ENCODE measurements around the gene TBL1XR1. TPM values are rescaled to one million over a fixed set of nuclear protein-coding genes. Genes with fewer than 3 reads are reported as not detected.
"Not testable (repeated sequence)": the region's sequence is repeated elsewhere in the genome, so short reads cannot be mapped to it uniquely, and the experiment has no call there.

TBL1XR1 gene
- total RNA-seq, 2 donors from 2014 or later: 118 to 125 TPM

DNA sequence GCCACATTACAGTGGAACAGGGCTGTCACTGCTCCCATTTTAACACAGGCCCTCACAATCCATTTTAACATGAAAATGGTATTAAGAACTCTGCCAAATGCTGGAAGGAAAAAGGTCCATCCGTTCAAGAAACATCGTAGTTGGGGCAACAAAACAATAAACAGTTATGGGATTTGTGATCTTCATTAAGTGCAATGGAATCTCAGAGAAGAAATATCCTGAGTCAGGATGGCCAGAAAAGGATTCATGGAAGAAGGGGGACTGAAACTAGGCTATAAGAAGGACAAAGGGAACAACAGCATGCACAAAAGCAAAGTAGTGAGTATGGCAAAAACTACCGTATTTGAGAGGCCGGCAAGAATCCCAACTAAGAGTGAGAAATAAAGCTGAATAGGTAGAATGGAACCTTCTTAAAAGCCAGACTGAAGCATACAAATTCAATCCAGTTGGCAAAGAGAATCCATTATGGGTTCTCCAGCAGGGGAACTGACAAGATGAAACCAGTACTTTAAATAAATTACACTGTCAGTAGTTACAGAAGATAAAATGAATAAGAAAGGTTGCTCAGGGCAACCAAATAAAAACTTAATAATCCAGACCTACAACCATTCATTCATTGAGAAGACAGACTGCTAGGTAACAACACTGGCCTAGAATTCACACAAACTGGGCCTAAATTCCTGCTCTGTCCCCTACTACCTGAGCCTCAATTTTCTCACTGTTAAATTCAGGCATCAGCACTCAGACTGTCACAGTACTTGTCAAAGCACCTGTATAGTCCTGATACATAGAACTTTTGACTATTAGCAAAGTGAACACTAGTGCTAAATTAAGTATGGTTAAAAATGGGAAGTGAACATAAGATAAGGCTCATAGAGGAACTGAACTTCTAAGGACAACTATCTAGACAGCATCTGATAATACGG, 6.3 kb downstream of the TBL1XR1 start:
- intact Hi-C loops (cut with DNase I): loop anchor here (10.0 kb wide), 2 partner anchors 66 to 1134 kb away; no protein-coding TSS in a partner anchor
- DNase-seq (no peak), ATAC-seq (peak in 1 of 2 donors; percentile 28)

DNA sequence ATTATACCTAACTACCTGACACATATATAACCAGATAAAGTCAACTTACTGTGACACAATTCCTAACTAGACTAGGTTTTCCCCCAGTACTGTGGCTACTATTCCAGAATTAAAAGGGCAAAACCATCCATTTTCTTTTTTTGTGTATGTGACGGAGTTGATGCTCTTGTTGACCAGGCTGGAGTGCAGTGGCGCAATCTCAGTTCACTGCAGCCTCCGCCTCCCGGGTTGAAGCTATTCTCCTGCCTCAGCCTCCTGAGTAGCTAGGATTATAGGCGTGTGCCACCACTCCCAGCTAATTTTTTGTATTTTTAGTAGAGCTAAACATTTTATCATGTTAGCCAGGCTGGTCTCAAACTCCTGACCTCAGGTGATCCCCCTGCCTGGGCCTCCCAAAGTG, 7.1 kb downstream of the TBL1XR1 start:
- not testable (repeated sequence) for DNase-seq, ATAC-seq
- intact Hi-C loops (cut with DNase I): loop anchor here (10.0 kb wide), 2 partner anchors 65 to 1135 kb away; no protein-coding TSS in a partner anchor

DNA sequence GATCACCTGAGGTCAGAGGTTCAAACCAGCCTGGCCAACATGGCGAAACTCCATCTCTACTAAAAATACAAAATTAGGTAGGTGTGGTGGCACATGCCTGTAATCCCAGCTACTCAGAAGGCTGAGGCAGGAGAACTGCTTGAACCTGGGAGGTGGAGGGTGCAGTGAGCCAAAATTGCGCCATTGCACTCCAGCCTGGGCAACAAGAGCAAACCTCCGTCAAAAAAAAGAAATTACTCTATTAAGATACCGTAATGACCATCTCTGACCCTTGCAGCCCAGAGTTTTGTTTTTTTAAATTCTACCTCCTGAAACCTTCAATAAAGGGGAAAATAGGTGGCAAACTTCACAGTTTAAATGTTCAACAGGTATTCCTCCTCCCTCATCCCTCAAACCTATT, 9.0 kb downstream of the TBL1XR1 start:
- DNase-seq; intact Hi-C loops (cut with DNase I); ATAC-seq: not testable (repeated sequence)

DNA sequence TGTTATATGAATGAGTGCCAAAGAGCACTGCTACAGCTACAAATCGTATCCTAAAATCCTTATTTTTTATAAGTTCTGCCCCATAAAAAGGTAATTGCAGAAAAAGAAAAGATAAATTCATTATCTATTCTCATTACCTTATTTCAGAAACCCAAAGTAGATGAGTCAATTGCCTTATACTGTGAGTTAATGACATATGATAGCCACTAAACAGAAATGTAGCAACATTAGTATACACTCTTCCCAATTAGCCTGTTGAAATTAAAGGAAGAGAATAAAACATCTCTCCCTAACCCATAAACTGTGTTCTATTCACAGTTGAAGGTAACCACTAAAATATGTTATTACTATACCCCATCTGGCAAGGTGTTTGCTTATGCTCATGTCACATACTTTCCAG, 11.0 kb downstream of the TBL1XR1 start:
- intact Hi-C loops (cut with DNase I): no loop called here
- no peak for DNase-seq
- no peak for ATAC-seq

DNA sequence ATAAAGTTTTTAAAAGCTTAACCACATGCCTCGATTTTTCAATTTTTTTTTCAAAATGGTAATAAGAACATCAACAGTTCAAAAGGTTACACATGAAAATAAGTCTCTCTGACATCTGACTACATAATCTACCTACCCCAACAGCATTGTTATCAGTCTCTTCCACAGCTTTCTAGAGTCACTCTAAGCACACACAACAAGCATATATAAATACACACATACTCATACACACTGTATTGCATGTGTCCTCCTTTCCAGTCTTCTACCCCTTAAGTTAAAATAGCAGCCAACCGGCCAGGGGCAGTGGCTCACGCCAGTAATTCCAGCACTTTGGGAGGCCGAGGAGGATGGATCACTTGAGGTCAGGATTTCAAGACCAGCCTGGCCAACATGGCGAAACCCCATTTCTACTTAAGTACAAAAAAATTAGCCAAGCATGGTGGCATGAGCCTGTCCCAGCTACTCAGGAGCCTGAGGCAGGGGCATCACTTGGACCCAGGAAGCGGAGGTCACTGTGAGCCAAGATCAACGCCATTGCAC, 12.2 kb downstream of the TBL1XR1 start:
- peak in 1 of 2 donors; percentile 15 for ATAC-seq
- intact Hi-C loops (cut with DNase I): no loop called here
- DNase-seq: no peak

DNA sequence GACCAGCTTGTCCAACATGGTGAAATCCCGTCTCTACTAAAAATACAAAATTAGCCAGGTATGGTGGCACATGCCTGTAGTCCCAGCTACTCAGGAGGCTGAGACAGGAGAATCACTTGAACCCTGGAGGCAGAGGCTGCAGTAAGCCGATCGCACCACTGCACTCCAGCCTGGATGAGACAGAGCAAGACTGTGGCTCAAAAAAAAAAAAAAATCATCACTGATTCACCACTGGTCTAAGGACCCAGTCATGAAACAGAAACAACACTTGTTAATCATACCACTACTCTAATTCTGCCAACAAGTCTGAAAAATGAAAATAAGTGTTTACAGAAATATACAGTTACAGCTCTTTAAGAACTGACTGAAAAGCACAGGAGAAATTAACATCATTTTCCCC, 12.7 kb downstream of the TBL1XR1 start:
- peak in 1 of 2 donors; percentile 52 for ATAC-seq
- DNase-seq; intact Hi-C loops (cut with DNase I): not testable (repeated sequence)

DNA sequence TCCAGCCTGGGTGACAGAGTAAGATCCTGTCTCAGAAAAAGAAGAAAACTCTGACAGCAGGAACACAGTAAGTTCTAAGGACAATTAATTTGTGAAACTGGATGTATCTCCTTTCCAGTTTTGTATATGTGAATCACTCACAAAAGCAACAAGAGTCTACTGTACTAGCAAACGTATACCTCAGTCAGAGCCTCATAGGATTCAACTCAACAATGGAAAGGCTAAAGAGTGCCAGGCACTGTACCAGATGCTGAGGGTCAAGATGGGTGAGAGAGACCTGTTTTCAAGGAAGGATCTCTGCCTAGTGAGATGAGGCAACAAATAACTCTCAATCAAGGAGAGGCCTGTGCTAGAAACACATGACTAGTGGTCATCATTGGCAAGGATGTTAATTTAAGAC, 14.9 kb downstream of the TBL1XR1 start:
- ATAC-seq (no peak), DNase-seq (no peak)
- intact Hi-C loops (cut with DNase I): no loop called here

DNA sequence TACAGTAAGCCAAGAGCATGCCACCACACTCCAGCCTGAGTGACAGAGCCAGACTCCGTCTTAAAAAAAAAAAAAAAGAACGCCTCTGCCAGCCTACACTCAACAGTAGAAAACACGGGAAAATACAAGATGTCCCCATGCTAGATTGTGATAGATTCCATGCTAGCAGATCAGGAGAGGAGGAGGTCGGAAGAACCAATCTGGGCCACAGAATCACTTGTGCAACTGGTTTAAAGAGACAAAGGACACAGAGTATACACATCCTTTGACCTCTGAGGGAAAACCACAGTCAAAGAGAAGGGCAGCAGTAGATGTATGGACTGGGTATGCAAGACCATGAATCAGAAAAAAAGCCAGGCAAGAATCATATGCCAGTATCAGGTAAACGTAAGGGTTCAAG, 15.9 kb downstream of the TBL1XR1 start:
- intact Hi-C loops (cut with DNase I): no loop called here
- DNase-seq (no peak), ATAC-seq (no peak)

DNA sequence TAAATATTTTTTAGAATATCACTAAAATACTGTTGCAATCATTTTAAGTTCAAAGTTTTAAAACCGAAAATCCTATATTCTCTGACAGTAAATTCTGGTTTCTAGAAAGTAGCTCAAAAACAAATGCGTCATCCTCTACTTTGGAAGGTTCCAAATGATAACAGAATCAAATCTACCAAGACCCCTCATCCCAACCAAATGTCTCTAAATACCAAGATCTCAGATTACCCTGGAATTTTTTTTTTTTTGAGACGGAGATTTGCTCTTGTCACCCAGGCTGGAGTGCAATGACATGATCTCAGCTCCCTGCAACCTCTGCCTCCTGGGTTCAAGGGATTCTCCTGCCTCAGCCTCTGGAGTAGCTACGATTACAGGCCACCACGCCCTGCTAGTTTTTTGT, 16.8 kb downstream of the TBL1XR1 start:
- no peak for ATAC-seq
- intact Hi-C loops (cut with DNase I): no loop called here
- no peak for DNase-seq

DNA sequence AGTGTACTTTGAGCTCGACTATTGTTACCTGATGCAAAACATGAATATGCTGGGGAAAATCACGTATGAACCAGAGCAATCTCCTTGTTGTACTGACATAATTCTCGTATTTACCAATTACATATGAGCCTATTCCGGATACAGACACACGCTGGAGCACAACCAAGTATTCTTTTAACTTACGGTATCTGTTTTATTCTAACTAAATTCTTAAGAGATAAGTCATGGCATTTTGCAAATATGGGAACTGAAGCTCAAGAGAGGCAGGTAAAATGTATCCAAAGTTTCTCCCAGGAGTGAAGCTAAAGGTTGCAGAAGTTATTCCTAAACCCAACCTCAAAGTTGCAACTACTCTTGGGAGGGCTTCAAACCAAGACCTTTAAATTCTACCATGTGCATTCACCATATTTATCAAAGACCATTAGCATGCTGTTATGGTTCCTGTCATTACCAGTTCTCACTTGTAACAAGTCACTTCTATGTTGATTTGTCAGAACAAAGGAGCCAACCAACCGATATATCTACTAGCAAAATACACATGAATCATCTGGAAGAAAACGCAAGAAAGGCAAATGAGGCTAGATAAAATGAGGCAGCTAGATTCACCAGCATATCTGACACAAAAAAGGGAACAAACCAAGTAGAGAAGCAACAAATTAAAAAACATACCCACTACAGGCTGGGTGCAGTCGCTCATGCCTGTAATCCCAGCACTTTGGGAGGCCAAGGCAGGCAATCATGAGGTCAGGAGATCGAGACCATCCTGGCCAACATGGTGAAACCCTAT, 17.8 kb downstream of the TBL1XR1 start:
- intact Hi-C loops (cut with DNase I): no loop called here
- ATAC-seq (no peak), DNase-seq (no peak)

DNA sequence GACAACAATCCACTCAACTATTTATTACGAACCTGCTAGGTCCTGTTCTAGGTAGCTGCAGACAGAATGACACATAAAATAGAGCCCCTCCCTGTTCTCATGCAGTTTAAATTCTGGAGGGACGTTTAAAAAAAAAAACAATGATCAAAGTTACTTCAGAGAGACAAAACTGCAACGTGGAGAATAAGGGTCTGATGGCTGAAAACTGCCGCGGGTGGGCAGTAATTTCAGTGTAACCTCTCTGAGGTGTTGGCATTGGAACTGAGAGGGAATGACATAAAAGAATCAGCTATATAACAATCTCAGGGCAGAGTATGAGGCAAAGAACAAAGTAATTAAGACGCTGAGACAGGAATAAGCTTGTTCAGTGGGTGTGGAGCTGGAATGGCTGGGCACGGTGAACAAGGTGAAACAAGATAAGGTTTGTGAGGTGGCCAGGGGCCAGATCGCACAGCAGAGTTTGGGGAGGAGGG, 19.5 kb downstream of the TBL1XR1 start:
- ATAC-seq: no peak
- intact Hi-C loops (cut with DNase I): no loop called here
- peak; percentile 15 for DNase-seq

DNA sequence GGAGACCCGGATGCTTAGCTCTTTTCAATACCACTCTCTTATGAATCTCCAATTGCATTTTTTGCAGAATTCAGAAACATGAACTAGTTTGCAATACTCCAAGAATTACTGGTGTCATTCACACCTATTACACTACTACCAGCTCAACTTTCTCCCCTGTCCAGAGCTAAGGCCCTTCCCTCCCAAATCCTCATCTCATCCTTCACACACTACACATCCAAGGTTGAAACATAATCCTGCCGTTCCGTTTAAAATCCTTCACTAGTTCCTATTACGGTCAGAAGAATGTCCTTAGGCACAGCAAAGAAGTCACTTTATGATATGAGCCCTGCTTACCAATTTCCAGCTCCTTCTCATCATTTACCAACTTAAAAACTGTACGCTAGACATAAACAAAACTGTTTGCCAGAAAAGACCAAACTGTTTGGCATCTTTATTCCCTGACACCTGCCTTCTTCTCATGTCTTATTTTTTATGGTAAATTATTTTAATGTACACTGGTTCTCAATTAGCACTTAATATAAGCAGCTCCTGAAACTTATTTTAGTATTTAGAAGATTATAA, 22.6 kb downstream of the TBL1XR1 start:
- no peak for ATAC-seq
- intact Hi-C loops (cut with DNase I): no loop called here
- DNase-seq: no peak

DNA sequence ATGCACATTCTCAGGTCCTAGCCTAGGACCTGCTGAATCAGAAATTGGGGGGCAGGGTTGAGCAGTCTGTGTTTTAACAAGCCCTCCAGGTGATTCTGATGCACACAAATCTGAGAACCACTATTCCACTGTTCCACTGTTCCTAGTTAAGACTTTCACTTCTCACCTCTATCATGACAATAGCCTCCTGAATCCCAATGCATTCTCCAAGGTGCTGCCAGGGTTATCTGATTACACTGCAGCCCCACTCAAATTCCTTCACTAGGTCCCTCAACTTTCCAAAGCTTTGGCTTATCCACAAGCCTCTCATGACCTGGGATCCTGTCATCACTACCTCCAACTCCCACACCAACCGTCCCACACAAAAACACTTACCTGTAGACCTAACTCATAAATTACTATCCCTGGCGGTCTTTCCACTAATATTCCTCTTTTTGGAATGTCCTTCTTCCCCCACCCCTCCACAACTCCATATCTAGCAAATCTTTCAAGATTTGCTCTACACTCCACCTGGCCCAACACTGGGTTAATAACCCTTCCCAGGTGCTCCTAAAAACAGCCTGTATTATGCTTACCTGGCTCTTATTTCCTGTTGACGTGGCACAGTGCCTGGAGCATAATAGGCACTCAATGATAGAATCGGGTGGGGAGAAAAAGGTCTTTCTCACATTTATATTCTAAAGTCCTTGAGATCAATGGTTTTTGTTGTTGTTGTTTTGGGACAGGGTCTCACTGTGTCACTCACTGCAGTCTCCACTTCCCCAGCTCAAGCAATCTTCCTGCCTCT, 27.2 kb downstream of the TBL1XR1 start:
- no peak for DNase-seq
- no peak for ATAC-seq
- intact Hi-C loops (cut with DNase I): no loop called here

DNA sequence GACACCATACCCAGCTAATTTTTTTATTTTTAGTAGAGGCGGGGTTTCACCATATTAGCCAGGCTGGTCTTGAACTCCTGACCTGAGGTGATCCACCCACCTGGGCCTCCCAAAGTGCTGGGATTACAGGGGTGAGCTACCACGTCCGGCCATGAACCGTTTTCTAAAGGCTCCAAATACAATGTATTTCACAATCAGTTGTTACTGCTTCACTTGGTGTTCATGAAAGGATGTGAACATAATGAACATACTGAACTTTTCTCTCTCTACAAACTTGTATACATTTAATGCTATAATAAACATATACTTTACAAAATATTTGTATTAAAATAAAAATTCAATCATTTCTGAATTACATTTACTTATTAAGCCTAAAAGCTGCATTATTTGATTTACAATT, 28.9 kb downstream of the TBL1XR1 start:
- no peak for DNase-seq
- ATAC-seq: no peak
- intact Hi-C loops (cut with DNase I): no loop called here

DNA sequence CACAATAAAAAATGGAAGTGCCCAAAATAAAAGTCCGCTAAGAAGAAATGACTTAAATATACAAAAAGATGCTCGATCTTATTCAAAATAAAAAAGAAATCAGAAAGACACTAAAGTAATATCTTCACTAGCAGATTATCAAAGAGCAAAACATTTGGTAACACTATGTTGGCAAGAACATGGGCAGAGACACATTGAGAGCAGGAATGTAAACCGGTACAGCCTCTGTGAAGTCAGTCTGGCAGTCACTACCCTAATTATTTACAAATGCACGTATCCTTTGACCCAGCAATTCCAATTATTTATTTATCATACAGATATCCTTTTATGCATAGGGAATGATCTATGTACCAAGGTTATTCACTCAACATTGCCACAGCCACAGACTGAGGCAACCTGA, 34.5 kb downstream of the TBL1XR1 start:
- no peak for DNase-seq
- no peak for ATAC-seq
- intact Hi-C loops (cut with DNase I): no loop called here

DNA sequence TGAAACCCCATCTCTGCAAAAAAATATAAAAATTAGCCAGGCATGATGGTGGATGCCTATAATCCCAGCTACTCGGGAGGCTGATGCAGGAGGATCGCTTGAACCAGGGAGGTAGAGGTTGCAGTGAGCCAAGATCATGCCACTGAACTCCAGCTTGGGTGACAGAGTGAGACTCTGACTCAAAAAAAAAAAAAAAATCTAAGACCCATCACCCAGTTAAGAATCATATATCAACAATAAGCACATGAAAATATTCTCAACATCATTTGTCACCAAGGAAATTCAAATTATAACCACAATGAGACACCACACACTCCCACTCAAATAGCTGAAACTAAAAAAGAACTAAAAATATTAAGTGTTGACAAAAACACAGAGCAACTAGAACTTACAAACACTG, 35.7 kb downstream of the TBL1XR1 start:
- intact Hi-C loops (cut with DNase I): not testable (repeated sequence)

DNA sequence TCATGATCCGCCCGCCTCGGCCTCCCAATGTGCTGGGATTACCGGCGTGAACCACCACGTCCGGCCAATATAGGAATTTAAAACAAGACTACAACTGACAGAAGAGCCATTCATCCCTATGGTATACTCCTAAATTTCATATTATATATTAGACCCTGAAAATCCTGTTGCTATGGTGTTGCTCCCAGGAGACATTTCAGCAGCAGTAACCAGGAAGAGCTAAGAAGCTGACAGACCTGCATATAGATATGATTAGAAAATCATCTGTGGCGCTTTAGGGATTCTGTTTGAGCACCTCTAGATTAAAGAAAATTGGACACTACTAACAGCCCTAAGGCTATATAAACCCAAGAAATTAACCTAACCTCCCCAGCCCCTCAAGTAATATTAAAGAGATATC, 38.8 kb downstream of the TBL1XR1 start:
- ATAC-seq: no peak
- no peak for DNase-seq
- intact Hi-C loops (cut with DNase I): no loop called here

More for the DNA sequence above, 35.7 kb downstream of the TBL1XR1 start:
- DNase-seq, ATAC-seq: not testable (repeated sequence)

DNA sequence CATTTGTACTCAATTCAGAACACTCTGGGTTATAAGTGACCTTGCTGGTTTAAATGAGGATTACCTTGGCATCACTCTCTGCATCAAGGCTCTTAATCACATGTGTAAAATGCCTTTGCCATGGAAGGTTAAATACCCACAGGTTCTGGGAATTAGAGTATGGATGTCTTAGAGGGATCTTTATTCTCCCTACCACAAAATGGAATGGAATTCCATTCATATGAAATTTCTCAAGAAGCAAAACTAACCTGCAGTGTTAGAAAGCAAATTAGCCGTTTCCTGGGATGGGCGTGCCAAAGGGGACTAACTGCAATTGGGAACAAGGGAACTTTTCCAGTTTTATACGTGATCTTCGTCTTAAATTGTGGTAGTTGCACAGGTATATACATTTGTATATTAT, 39.8 kb downstream of the TBL1XR1 start:
- DNase-seq: no peak
- no peak for ATAC-seq
- intact Hi-C loops (cut with DNase I): no loop called here

DNA sequence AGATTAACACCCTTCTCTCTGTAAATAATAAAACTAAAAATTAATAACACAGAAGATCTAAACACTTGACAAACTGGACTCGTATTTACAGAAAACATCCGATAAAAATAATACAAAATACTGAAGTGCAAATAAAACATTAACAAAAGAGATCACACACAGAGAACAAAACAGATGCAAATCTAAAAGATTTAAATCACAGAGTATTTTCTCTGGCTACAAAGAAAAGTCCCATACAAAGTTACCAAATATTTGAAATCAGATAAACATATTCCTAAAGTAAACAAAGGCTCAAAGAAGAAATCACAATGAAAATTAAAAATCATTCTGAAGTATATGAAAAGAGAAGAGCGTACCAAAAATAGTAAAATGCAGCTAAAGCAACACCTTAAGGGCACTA, 42.5 kb downstream of the TBL1XR1 start:
- no peak for DNase-seq
- intact Hi-C loops (cut with DNase I): no loop called here

More for the DNA sequence above, 42.5 kb downstream of the TBL1XR1 start:
- ATAC-seq: no peak

All from left cardiac atrium (tissue), 4 donors.